HepG2 (cell line): ENCODE data around the gene S100A13. TPM values are rescaled to one million over a fixed set of nuclear protein-coding genes. Genes with fewer than 3 reads are reported as not detected.

Source experiments
- CTCF ChIP-seq: sonication (generic); formaldehyde crosslinking; IDR thresholded peaks from 2 replicates; pipeline ENCODE4 v1.5.0; 2020; ENCODE audit warnings: mild to moderate bottlenecking, missing genetic modification reagents, moderate library complexity
- NFAT5 ChIP-seq: sonication (generic); formaldehyde crosslinking; IDR thresholded peaks from 2 replicates; pipeline ENCODE4 v1.4.0; 2020; ENCODE audit warnings: missing genetic modification reagents
- SALL1 ChIP-seq: sonication (generic); formaldehyde crosslinking; IDR thresholded peaks from 2 replicates; pipeline ENCODE4 v1.8.0; 2022; ENCODE audit warnings: mild to moderate bottlenecking, missing genetic modification reagents
- SP1 ChIP-seq, 2 experiments: fragments of 450-650 bp in 1 of 2; sonication (generic) in 1 of 2; formaldehyde crosslinking in 1 of 2; IDR thresholded peaks; 2 replicates each; pipeline versions ENCODE4 v1.4.0 to v1.6.1; 2016 to 2020; ENCODE audit warnings: missing genetic modification reagents in 1 of 2
- THRA ChIP-seq: sonication (generic); formaldehyde crosslinking; IDR thresholded peaks from 2 replicates; pipeline ENCODE4 v1.4.0; 2020; ENCODE audit warnings: missing genetic modification reagents, borderline replicate concordance
- ZNF235 ChIP-seq: sonication (generic); formaldehyde crosslinking; IDR thresholded peaks from 2 replicates; pipeline ENCODE4 v1.8.1; 2023; ENCODE audit warnings: mild to moderate bottlenecking, missing genetic modification reagents, borderline replicate concordance
- ZNF512 ChIP-seq: sonication (generic); formaldehyde crosslinking; IDR thresholded peaks from 2 replicates; pipeline ENCODE4 v1.4.0; 2020; ENCODE audit warnings: mild to moderate bottlenecking, missing genetic modification reagents
- ZNF781 ChIP-seq: sonication (generic); formaldehyde crosslinking; IDR thresholded peaks from 2 replicates; pipeline ENCODE4 v1.5.1; 2020; ENCODE audit warnings: borderline replicate concordance, mild to moderate bottlenecking, missing genetic modification reagents; ENCODE audit errors: not compliant biosample characterization
- polyA plus RNA-seq, 8 experiments: library from polyadenylated mRNA; depleted of rRNA in 3 of 8; stranded (reverse) in 7 of 8; unstranded in 1 of 8; fragments of >200 nt; fragmentation: Illumina TruSeq in 4 of 8; extraction: Trizol in 4 of 8; gene quantifications; 2 replicates each; pipeline versions ENCODE4 v1.2.1 to v1.2.3, GENCODE V29; 2011 to 2016; ENCODE audit warnings: low read depth in 4 of 8, missing spikeins in 1 of 8, mixed read lengths in 1 of 8; ENCODE audit not compliant: insufficient read depth in 1 of 8
- total RNA-seq, 5 experiments: library from RNA; depleted of rRNA; stranded (reverse); fragments of >200 nt; fragmentation: Illumina TruSeq; extraction: Trizol; gene quantifications; 2 replicates each; pipeline ENCODE4 v1.2.3, GENCODE V29; 2016; ENCODE audit warnings: low read depth in 1 of 5
- TF ChIP-seq, protein P1 (sequence below), 2 experiments: IDR thresholded peaks; 2 replicates each; pipeline ENCODE4 v1.6.1; 2011 to 2012; ENCODE audit warnings: low read length in 2 of 2, borderline replicate concordance in 1 of 2, low read depth in 1 of 2, mild to moderate bottlenecking in 1 of 2, moderate library complexity in 1 of 2
- TF ChIP-seq, protein P2 (sequence below): sonication (generic); formaldehyde crosslinking; conservative IDR thresholded peaks from 2 replicates; pipeline ENCODE4 v1.8.1; 2023; ENCODE audit warnings: missing genetic modification reagents

S100A13 gene
- total and polyA plus RNA-seq, 2 of the 13 experiments (the other 11 are each of a cell fraction or from before 2014, with no cell fraction given): 89.5 to 172 TPM

DNA sequence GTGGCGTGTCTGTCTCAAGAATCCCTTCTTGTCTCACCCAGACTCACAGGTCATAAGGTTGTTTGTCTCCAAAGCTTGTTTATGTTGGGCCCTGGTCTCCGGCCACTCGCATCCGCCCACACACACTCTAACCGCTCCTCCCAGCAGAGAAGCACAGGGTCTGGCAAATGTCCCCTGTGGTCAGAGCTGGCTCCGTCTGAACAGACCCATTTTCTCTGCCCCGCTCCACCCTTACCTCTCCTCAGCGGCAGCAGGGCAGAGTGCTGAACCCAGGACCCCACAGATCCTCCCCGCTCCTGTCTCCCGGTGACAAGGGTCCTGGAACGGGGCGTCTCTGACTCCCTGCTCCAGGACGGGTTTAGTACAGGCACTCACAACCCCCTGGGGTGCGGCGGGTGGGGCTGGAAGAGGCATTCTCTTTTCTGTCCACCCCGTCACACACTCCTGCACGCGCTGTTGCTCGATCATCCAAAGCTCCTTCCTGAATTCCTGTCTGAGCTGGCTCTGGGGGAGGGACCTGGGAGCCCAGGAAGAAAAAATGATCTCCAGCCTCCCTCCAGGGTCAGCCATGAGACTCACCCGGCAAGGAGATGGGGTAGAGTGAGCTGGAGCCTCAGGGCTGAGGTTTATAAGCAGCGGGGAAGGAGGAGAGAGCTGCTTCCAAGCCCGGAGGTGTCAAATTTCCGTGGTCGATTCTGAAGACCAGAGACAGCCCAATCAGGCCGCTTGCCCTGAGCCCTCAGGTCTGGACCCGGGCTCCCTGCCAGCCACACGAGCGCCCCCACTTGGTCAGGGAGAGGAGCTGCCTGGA, at the start of gene S100A13 (continued):
- TF ChIP-seq NFAT5: peak; percentile 75
- peak; percentile 94 for TF ChIP-seq CTCF (CRISPR knock-in tag)
- TF ChIP-seq ZNF235 (CRISPR knock-in tag): no peak
- TF ChIP-seq, protein P1, sequence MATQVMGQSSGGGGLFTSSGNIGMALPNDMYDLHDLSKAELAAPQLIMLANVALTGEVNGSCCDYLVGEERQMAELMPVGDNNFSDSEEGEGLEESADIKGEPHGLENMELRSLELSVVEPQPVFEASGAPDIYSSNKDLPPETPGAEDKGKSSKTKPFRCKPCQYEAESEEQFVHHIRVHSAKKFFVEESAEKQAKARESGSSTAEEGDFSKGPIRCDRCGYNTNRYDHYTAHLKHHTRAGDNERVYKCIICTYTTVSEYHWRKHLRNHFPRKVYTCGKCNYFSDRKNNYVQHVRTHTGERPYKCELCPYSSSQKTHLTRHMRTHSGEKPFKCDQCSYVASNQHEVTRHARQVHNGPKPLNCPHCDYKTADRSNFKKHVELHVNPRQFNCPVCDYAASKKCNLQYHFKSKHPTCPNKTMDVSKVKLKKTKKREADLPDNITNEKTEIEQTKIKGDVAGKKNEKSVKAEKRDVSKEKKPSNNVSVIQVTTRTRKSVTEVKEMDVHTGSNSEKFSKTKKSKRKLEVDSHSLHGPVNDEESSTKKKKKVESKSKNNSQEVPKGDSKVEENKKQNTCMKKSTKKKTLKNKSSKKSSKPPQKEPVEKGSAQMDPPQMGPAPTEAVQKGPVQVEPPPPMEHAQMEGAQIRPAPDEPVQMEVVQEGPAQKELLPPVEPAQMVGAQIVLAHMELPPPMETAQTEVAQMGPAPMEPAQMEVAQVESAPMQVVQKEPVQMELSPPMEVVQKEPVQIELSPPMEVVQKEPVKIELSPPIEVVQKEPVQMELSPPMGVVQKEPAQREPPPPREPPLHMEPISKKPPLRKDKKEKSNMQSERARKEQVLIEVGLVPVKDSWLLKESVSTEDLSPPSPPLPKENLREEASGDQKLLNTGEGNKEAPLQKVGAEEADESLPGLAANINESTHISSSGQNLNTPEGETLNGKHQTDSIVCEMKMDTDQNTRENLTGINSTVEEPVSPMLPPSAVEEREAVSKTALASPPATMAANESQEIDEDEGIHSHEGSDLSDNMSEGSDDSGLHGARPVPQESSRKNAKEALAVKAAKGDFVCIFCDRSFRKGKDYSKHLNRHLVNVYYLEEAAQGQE (IDR thresholded peaks at IDR 0.05; ENCODE audit: borderline replicate concordance in 1 of 2, low read depth in 1 of 2, low read length in 2 of 2): peak in 1 of 2 experiments; percentile 21; a peak in 1 of 4 replicates
- TF ChIP-seq ZNF512 (CRISPR knock-in tag): no peak
- no peak for TF ChIP-seq SP1 (IDR thresholded peaks at IDR 0.05)
- no peak for TF ChIP-seq SP1 (CRISPR knock-in tag; IDR thresholded peaks at IDR 0.05)
- TF ChIP-seq THRA (CRISPR knock-in tag): no peak
- no peak for TF ChIP-seq ZNF781 (CRISPR knock-in tag)
- TF ChIP-seq, protein P2, sequence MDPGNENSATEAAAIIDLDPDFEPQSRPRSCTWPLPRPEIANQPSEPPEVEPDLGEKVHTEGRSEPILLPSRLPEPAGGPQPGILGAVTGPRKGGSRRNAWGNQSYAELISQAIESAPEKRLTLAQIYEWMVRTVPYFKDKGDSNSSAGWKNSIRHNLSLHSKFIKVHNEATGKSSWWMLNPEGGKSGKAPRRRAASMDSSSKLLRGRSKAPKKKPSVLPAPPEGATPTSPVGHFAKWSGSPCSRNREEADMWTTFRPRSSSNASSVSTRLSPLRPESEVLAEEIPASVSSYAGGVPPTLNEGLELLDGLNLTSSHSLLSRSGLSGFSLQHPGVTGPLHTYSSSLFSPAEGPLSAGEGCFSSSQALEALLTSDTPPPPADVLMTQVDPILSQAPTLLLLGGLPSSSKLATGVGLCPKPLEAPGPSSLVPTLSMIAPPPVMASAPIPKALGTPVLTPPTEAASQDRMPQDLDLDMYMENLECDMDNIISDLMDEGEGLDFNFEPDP (CRISPR knock-in tag): no peak
- TF ChIP-seq SALL1 (CRISPR knock-in tag): peak; percentile 57; the same call in 1 of the 2 replicates
